Measurements from ENCODE around the gene RBFOX1.

RBFOX1 gene

DNA sequence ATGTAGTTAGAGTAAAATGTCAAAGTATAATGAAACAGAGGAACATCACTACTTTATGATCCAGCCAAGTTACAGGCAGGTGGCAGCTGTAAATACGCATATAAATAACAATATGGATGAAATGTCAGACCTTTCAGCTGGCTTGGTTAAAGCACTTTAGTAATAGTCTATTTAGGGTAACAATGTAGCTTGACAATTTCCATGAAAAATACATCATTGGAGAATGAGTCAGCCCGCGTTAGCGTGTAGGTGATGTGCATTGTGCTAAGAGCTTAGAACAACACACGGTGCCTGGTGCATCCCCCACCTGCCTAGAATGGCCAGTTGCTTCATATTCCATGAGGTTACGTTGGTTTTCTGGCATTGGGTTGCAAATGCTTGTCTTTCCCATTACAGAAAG is 119.4 kb downstream of the RBFOX1 start:
- no peak overlapping the region for H3K27ac ChIP-seq
- TF ChIP-seq CTCF (IDR thresholded peaks at IDR 0.05) (no peak), ZFX (IDR thresholded peaks at IDR 0.05; ENCODE audit: borderline replicate concordance) (no peak)

- TF ChIP-seq ZFX (IDR thresholded peaks at IDR 0.05; ENCODE audit: borderline replicate concordance) (no peak), CTCF (IDR thresholded peaks at IDR 0.05) (no peak)
- no peak overlapping the region for H3K27ac ChIP-seq
Observed at GRCh38 chr16:7456211-7456610, 123.6 kb downstream of the RBFOX1 start.

DNA sequence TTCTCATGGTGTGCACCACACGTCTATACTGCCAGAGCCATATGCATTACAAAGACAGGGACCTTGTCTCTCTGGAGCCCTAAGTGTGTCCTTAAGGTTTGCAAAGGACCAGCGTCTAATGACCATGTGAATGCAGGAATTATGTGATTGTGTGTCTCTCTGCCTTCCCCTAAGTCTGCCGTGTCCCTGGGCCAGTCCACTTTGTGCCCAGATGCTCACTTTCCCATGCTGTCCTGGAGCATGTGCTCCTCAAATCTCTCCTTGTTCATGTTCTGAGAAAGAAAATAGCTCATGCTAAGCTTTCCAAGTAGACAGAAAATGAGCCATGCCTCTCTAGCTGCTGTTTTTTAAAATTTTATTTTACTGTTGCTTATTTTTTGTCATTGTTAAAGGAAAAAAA is 125.5 kb downstream of the RBFOX1 start:
- no peak overlapping the region for H3K27ac ChIP-seq
- no peak for TF ChIP-seq ZFX (IDR thresholded peaks at IDR 0.05; ENCODE audit: borderline replicate concordance)
- no peak for TF ChIP-seq CTCF (IDR thresholded peaks at IDR 0.05)

DNA sequence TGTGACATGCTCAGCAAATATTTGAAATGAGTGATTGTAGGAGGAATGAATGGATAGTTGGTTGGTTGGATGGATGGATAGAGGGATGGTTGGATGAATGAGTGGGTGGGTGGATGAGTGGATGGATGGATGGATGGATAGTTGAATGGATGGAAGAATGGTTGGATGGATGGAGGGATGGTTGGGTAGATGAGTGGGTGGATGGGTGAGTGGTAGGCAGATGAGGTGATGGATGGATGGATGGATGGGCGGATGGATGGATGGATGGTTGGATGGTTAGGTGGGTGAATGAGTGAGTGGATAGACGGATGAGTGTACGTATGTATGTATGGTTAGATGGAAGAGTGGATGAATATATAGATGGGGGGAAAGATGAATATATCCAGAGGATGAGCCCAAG is 137.7 kb downstream of the RBFOX1 start:
- H3K27ac ChIP-seq = no peak overlapping the region
- no peak for TF ChIP-seq ZFX (IDR thresholded peaks at IDR 0.05; ENCODE audit: borderline replicate concordance)
- no peak for TF ChIP-seq CTCF (IDR thresholded peaks at IDR 0.05)

DNA sequence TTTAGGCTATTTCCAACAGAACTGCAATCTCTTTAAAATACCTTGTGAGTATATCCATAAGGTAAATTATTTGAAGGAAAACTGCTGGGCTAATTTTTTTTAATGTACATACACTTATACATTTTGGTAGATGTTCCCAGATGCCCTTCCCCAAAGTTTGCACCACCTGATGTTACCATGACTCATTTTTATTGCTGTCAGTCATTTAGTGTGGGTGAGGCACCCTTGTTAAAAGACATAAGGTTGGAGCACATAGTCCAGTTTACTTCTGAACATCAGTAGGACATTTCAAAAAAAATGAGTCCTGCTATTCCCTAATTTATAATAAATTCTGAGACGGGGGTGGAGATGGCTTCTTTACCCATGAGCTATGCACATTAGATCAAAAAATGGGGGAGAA is 138.6 kb downstream of the RBFOX1 start:
- H3K27ac ChIP-seq = no peak overlapping the region
- no peak for TF ChIP-seq CTCF (IDR thresholded peaks at IDR 0.05)
- TF ChIP-seq ZFX (IDR thresholded peaks at IDR 0.05; ENCODE audit: borderline replicate concordance) = no peak

DNA sequence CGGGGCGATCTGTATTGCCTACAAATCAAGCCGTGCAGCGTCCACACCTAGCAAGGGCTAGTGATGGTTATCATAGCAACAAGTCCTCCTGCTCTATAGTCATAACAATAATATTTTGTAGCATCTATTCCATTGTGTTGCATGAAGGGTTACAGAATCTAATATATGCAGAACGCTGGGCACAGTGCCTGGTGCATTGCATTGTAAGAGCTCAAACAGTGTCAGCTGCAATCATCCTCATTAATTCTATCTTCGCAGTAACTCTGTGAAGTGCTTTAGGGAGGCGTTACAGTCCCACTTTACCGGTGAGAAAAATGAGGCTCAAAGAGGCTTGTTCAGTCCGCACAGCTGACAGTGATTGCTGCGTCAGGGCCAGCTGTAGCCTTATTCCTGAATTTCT is 149.4 kb downstream of the RBFOX1 start:
- H3K27ac ChIP-seq = no peak overlapping the region
- TF ChIP-seq ZFX (IDR thresholded peaks at IDR 0.05; ENCODE audit: borderline replicate concordance) = no peak
- TF ChIP-seq CTCF (IDR thresholded peaks at IDR 0.05) = no peak

GRCh38 chr16:7482596-7483290 is 150.1 kb downstream of the RBFOX1 start:
- no peak overlapping the region for H3K27ac ChIP-seq
- TF ChIP-seq ZFX (IDR thresholded peaks at IDR 0.05; ENCODE audit: borderline replicate concordance) (no peak), CTCF (IDR thresholded peaks at IDR 0.05) (no peak)
